Measurements from ENCODE around the gene UQCC5. TPM values are rescaled to one million over a fixed set of nuclear protein-coding genes. Genes with fewer than 3 reads are reported as not detected.

Gene UQCC5
- total and polyA plus RNA-seq, 10 donors = 2.7 to 41.5 (median 12.0) TPM

DNA sequence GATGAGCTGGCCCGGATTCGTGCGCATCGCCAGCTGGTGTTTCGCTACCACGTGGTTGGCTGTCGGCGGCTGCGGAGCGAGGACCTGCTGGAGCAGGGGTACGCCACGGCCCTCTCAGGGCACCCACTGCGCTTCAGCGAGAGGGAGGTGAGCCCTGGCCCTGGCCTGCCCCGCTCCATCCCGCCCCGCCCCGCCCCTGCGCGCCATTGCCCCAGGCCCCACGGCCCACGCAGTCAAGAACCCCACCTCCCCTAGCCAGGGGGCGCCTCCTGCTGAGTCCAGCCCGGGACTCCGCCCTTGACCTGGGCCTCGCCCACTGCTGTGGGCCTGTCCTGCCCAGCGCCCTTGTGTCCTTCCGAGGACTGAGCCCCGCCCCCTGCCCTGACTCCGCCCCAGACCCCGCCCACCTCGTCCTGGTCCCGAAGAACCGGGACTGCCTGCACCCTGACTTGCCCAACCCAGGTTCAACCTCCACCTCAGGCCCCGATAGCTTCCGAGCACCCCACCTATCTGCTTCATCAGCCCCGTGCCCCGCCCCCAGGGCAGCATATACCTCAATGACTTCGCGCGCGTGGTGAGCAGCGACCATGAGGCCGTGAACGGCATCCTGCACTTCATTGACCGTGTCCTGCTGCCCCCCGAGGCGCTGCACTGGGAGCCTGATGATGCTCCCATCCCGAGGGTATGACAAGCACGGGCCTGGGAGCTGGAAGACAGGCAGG, 17.5 kb upstream of the UQCC5 start:
- TF ChIP-seq, protein P1, sequence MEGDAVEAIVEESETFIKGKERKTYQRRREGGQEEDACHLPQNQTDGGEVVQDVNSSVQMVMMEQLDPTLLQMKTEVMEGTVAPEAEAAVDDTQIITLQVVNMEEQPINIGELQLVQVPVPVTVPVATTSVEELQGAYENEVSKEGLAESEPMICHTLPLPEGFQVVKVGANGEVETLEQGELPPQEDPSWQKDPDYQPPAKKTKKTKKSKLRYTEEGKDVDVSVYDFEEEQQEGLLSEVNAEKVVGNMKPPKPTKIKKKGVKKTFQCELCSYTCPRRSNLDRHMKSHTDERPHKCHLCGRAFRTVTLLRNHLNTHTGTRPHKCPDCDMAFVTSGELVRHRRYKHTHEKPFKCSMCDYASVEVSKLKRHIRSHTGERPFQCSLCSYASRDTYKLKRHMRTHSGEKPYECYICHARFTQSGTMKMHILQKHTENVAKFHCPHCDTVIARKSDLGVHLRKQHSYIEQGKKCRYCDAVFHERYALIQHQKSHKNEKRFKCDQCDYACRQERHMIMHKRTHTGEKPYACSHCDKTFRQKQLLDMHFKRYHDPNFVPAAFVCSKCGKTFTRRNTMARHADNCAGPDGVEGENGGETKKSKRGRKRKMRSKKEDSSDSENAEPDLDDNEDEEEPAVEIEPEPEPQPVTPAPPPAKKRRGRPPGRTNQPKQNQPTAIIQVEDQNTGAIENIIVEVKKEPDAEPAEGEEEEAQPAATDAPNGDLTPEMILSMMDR (IDR thresholded peaks at IDR 0.05 in 8 of 11, conservative IDR thresholded peaks at IDR 0.05 in 3 of 11) = no peak
- TF ChIP-seq POLR2AphosphoS5 (IDR thresholded peaks at IDR 0.05) = no peak
- Histone ChIP-seq H3K27me3 (replicated peaks in 1 of 7) (no peaks in the 10 kb centered on the region), H3K4me1 (peaks cover 0 to 38% (median 9%) of the 10 kb centered on the region in 6 donors), H3K36me3 (peaks cover 0 to 100% (median 45%) of the 10 kb centered on the region in 6 donors), H3K4me3 (peak overlapping the region in 1 of 8 donors; percentile 37), H3K9me3 (no peaks in the 10 kb centered on the region), H3K27ac (no peak overlapping the region)
- WGBS, 5 donors = 74 to 86% (median 82%) methylated on average over 31 to 50 of the region's 50 CpGs
- no peak for DNase-seq
- intact Hi-C loops (cut with DNase I; ENCODE audit: low total_unique reads) = no loop called here

DNA sequence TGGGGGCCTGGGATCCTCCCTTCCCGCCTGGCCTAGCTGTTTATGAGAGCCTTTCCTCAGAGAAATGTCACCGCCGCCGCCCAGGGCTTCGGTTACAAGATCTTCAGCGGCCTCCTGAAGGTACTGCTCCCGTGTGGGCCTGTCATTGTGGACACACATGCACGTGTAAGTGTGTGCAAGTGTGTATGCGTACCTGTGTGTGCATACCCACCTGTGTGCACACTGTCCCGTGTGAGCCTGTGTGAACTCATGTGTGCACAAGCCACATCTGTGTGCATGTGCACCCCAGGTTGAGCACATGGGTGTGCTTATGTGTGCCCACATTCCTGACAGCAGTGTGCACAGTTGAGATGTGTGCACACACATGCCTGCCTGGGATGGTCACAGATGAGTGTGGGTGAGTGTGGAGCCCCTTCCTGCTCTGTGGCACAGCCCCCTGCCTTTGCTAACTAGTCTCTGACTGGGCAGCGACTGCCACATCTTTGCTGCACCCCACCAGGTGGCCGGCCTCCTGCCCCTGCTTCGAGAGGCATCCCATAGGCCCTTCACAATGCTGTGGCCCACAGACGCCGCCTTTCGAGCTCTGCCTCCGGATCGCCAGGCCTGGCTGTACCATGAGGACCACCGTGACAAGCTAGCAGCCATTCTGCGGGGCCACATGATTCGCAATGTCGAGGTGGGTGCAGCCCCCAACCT, 16.8 kb upstream of the UQCC5 start:
- WGBS, 5 donors = 90 to 94% (median 92%) methylated on average over 15 to 22 of the region's 22 CpGs
- H3K4me3 ChIP-seq = no peak overlapping the region
- intact Hi-C loops (cut with DNase I; ENCODE audit: low total_unique reads) = no loop called here
- no peak overlapping the region for H3K27ac ChIP-seq
- H3K36me3 ChIP-seq = peaks cover 0 to 100% (median 45%) of the 10 kb centered on the region in 6 donors
- DNase-seq = no peak
- no peaks in the 10 kb centered on the region for H3K27me3 ChIP-seq (replicated peaks in 1 of 7)
- peak in 1 of 3 donors; percentile 22 for TF ChIP-seq POLR2AphosphoS5 (IDR thresholded peaks at IDR 0.05)
- TF ChIP-seq, protein P1 (IDR thresholded peaks at IDR 0.05 in 8 of 11, conservative IDR thresholded peaks at IDR 0.05 in 3 of 11) = no peak
- TF ChIP-seq POLR2A (IDR thresholded peaks at IDR 0.05) = no peak
- H3K9me3 ChIP-seq = no peaks in the 10 kb centered on the region
- peaks cover 0 to 45% (median 16%) of the 10 kb centered on the region in 6 donors for H3K4me1 ChIP-seq

DNA sequence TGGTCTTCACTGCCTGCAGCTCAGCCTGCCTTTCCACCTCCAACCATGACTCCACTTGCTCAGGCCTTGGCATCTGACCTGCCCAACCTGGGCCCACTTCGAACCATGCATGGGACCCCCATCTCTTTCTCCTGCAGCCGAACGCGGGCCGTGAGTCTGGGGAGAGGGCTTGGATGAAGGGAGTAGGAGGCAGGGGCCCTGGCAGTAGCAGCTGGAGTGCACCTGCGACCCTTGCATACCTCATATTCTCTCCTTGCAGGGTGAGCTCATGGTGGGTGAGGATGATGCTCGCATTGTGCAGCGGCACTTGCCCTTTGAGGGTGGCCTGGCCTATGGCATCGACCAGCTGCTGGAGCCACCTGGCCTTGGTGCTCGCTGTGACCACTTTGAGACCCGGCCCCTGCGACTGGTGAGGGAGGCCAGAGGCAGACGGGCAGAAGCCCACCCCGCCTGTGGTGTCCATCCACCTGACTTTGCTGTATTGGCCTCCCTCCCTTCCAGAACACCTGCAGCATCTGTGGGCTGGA, 16.2 kb upstream of the UQCC5 start:
- WGBS, 5 donors = 93 to 95% (median 94%) methylated on average over 7 to 14 of the region's 14 CpGs
- DNase-seq = no peak
- Histone ChIP-seq H3K4me3 (no peak overlapping the region), H3K36me3 (peaks cover 0 to 100% (median 45%) of the 10 kb centered on the region in 6 donors), H3K27me3 (replicated peaks in 1 of 7) (no peaks in the 10 kb centered on the region), H3K9me3 (no peaks in the 10 kb centered on the region), H3K27ac (no peak overlapping the region), H3K4me1 (peaks cover 0 to 52% (median 22%) of the 10 kb centered on the region in 6 donors)
- TF ChIP-seq POLR2A (IDR thresholded peaks at IDR 0.05) = no peak
- TF ChIP-seq, protein P1 (IDR thresholded peaks at IDR 0.05 in 8 of 11, conservative IDR thresholded peaks at IDR 0.05 in 3 of 11) = no peak
- no peak for TF ChIP-seq POLR2AphosphoS5 (IDR thresholded peaks at IDR 0.05)
- intact Hi-C loops (cut with DNase I; ENCODE audit: low total_unique reads) = no loop called here

Measured in spleen (tissue), 11 donors.